GM18505 (cell line): Measurements from ENCODE around the gene THSD4.

Experiments
- ATAC-seq: cut with Tn5 transposase; IDR thresholded peaks from one replicate; pipeline ENCODE4 v1.9.1; 2021; ENCODE audit not compliant: unreplicated experiment
- POLR2A ChIP-seq: IDR thresholded peaks from 4 replicates; pipeline ENCODE4 v1.6.1; 2011; ENCODE audit warnings: borderline replicate concordance; ENCODE audit not compliant: insufficient read depth, insufficient read length; ENCODE audit errors: extremely low read depth

Gene THSD4

GRCh38 chr15:71801935-71802655 is 686.8 kb downstream of the THSD4 start:
- no peak for TF ChIP-seq POLR2A
- no peak for ATAC-seq

- no peak for TF ChIP-seq POLR2A
- ATAC-seq = no peak
Measured at GRCh38 chr15:71802770-71803169, 687.5 kb downstream of the THSD4 start.

- TF ChIP-seq POLR2A = no peak
- no peak for ATAC-seq
Measured at GRCh38 chr15:71804226-71804625, 689.0 kb downstream of the THSD4 start.

- TF ChIP-seq POLR2A = no peak
- no peak for ATAC-seq
Measured at GRCh38 chr15:71804695-71805470, 689.6 kb downstream of the THSD4 start.

GRCh38 chr15:71806452-71806931 is 691.2 kb downstream of the THSD4 start:
- TF ChIP-seq POLR2A = no peak
- ATAC-seq = no peak

GRCh38 chr15:71807125-71807629 is 691.9 kb downstream of the THSD4 start:
- TF ChIP-seq POLR2A = no peak
- ATAC-seq = no peak

- no peak for ATAC-seq
- no peak for TF ChIP-seq POLR2A
Measured at GRCh38 chr15:71807691-71808091, 692.4 kb downstream of the THSD4 start.

GRCh38 chr15:71808311-71809020 is 693.2 kb downstream of the THSD4 start:
- no peak for TF ChIP-seq POLR2A
- ATAC-seq = no peak

- ATAC-seq = no peak
Measured at GRCh38 chr15:71809346-71809745, 694.1 kb downstream of the THSD4 start.

GRCh38 chr15:71810256-71811035 is 695.2 kb downstream of the THSD4 start, which contains the start of gene NR2E3:
NR2E3 (plus strand) TSS chr15:71810554; CDS start chr15:71810744, 190 bp downstream.
- TF ChIP-seq POLR2A = no peak
- no peak for ATAC-seq

More at GRCh38 chr15:71809346-71809745, 694.1 kb downstream of the THSD4 start:
- TF ChIP-seq POLR2A = no peak

- no peak for ATAC-seq
- no peak for TF ChIP-seq POLR2A
Measured at GRCh38 chr15:71811036-71811736, 695.9 kb downstream of the THSD4 start.
